Measurements from ENCODE around the gene LSP1. TPM values are rescaled to one million over a fixed set of nuclear protein-coding genes. Genes with fewer than 3 reads are reported as not detected.

LSP1 gene
- total and polyA plus RNA-seq, 2 donors from 2014 or later: 8.4 to 26.1 TPM

DNA sequence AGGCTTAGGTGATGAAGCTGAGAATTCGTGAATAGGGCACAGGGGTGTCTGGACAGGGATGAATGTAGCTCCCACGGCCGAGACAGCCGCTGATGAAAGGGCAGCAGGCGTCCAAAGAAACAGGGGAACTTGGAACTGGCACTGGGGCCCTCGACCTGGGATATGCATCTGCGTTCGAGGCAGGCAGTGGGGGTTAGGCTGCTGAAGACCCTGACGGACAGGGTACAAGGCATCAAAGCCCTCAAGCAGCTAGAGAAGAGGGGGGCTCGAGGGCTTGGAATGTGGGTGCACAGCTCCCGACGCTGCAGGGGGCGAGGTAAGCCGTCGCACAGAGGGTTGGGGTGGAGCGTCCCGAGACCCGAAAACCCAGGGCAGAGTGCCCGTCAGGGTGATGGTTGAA, 25.0 kb upstream of the LSP1 start:
- no peak overlapping the region for H3K27ac ChIP-seq (ENCODE audit: low read depth in 2 of 2, low read length in 2 of 2)
- H3K27me3 ChIP-seq (ENCODE audit: control insufficient read depth, insufficient read depth, low read length): no peaks in the 10 kb centered on the region
- intact Hi-C loops (cut with DNase I): no loop called here
- TF ChIP-seq, protein P1, sequence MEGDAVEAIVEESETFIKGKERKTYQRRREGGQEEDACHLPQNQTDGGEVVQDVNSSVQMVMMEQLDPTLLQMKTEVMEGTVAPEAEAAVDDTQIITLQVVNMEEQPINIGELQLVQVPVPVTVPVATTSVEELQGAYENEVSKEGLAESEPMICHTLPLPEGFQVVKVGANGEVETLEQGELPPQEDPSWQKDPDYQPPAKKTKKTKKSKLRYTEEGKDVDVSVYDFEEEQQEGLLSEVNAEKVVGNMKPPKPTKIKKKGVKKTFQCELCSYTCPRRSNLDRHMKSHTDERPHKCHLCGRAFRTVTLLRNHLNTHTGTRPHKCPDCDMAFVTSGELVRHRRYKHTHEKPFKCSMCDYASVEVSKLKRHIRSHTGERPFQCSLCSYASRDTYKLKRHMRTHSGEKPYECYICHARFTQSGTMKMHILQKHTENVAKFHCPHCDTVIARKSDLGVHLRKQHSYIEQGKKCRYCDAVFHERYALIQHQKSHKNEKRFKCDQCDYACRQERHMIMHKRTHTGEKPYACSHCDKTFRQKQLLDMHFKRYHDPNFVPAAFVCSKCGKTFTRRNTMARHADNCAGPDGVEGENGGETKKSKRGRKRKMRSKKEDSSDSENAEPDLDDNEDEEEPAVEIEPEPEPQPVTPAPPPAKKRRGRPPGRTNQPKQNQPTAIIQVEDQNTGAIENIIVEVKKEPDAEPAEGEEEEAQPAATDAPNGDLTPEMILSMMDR (IDR thresholded peaks at IDR 0.05; ENCODE audit: borderline replicate concordance, extremely low read depth, insufficient read depth): no peak
- H3K4me3 ChIP-seq (ENCODE audit: low read length in 3 of 3): no peak overlapping the region
- no peaks in the 10 kb centered on the region for H3K9me3 ChIP-seq (ENCODE audit: control insufficient read depth in 2 of 3, insufficient read depth in 1 of 3, low read length in 3 of 3)
- DNase-seq (peak in 1 of 5 donors; percentile 67), FAIRE-seq (no peak)
- H3K36me3 ChIP-seq (ENCODE audit: control insufficient read depth in 2 of 3, insufficient read depth in 3 of 3, low read length in 3 of 3): no peaks in the 10 kb centered on the region
- peaks cover 0 to 6% (median 0%) of the 10 kb centered on the region in 3 donors for H3K4me1 ChIP-seq (ENCODE audit: control insufficient read depth in 2 of 3, insufficient read depth in 2 of 3, low read depth in 1 of 3, low read length in 3 of 3)
- H3K9ac ChIP-seq (ENCODE audit: low read length in 3 of 3): no peak overlapping the region

DNA sequence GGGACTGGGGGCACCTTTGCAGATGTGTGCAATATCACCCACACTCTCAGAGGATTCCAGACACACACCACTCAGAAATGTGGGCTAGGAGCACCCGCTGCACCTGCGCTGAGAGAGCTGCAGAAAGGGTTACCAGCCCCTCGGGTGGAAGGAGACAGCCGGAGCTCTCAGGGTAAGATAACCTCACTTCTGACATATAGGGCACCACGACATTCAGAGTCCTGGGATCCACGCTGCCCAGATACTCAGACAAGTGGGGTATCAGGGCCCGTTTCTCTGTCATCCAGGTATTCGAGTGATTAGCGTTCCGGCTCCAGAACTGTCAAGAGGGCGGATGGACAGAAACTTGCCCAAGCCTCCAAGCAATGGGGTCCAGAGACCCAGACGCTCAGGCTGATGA, 24.3 kb upstream of the LSP1 start:
- peak in 1 of 5 donors; percentile 49 for DNase-seq
- TF ChIP-seq, protein P1 (IDR thresholded peaks at IDR 0.05; ENCODE audit: borderline replicate concordance, extremely low read depth, insufficient read depth): no peak
- Histone ChIP-seq H3K9me3 (ENCODE audit: control insufficient read depth in 2 of 3, insufficient read depth in 1 of 3, low read length in 3 of 3) (no peaks in the 10 kb centered on the region), H3K27me3 (ENCODE audit: control insufficient read depth, insufficient read depth, low read length) (no peaks in the 10 kb centered on the region), H3K36me3 (ENCODE audit: control insufficient read depth in 2 of 3, insufficient read depth in 3 of 3, low read length in 3 of 3) (no peaks in the 10 kb centered on the region), H3K9ac (ENCODE audit: low read length in 3 of 3) (no peak overlapping the region), H3K27ac (ENCODE audit: low read depth in 2 of 2, low read length in 2 of 2) (no peak overlapping the region), H3K4me1 (ENCODE audit: control insufficient read depth in 2 of 3, insufficient read depth in 2 of 3, low read depth in 1 of 3, low read length in 3 of 3) (peaks cover 0 to 6% (median 0%) of the 10 kb centered on the region in 3 donors), H3K4me3 (ENCODE audit: low read length in 3 of 3) (no peak overlapping the region)
- intact Hi-C loops (cut with DNase I): no loop called here
- FAIRE-seq: no peak

DNA sequence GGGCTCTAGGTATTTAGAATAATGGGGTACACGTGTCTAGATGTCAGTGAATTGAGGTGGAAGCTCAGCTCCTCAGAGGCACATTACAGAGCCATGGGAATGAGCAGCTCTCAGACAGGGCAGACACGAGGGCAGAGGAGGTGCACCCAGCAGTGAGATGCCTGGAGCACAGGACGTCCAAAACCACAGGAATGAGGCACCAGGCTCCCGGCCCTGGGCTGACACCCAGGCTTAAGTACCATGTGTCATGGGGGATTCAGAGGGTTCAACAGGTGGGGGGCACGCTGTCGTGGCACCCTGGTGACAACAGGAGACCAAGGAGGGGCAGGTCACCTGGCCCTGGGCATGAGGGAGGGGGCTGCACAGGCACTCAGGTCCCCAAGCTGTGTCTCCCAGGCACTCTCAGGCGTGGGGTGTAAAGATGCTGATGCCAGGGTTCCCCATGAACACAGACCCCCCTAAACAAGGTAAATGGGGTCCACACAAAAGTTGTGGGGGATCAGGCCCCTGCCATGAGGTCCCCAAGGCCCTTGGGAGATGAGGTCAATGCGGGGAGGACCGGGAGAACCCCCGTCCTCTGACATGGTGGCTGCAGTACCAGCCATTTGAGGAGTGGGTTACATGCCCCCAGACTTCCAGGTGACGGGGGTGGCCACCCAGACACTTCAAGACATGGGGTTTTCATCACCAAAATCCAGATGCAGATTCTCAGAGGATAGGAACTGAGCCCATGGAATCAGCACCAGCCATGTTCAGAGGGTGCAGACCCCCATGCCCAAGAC, 23.7 kb upstream of the LSP1 start:
- no peak overlapping the region for H3K27ac ChIP-seq (ENCODE audit: low read depth in 2 of 2, low read length in 2 of 2)
- DNase-seq: peak in 1 of 5 donors; percentile 69
- no peaks in the 10 kb centered on the region for H3K9me3 ChIP-seq (ENCODE audit: control insufficient read depth in 2 of 3, insufficient read depth in 1 of 3, low read length in 3 of 3)
- no peaks in the 10 kb centered on the region for H3K36me3 ChIP-seq (ENCODE audit: control insufficient read depth in 2 of 3, insufficient read depth in 3 of 3, low read length in 3 of 3)
- H3K27me3 ChIP-seq (ENCODE audit: control insufficient read depth, insufficient read depth, low read length): no peaks in the 10 kb centered on the region
- H3K4me1 ChIP-seq (ENCODE audit: control insufficient read depth in 2 of 3, insufficient read depth in 2 of 3, low read depth in 1 of 3, low read length in 3 of 3): peaks cover 0 to 7% (median 0%) of the 10 kb centered on the region in 3 donors
- intact Hi-C loops (cut with DNase I): no loop called here
- TF ChIP-seq, protein P1 (IDR thresholded peaks at IDR 0.05; ENCODE audit: borderline replicate concordance, extremely low read depth, insufficient read depth): no peak
- no peak overlapping the region for H3K4me3 ChIP-seq (ENCODE audit: low read length in 3 of 3)
- no peak overlapping the region for H3K9ac ChIP-seq (ENCODE audit: low read length in 3 of 3)
- no peak for FAIRE-seq
